ENCODE measurements around the gene TP73. TPM values are rescaled to one million over a fixed set of nuclear protein-coding genes. Genes with fewer than 3 reads are reported as not detected.

The TP73 gene
- total RNA-seq, 1 experiment from 2014 or later = 19.2 TPM

DNA sequence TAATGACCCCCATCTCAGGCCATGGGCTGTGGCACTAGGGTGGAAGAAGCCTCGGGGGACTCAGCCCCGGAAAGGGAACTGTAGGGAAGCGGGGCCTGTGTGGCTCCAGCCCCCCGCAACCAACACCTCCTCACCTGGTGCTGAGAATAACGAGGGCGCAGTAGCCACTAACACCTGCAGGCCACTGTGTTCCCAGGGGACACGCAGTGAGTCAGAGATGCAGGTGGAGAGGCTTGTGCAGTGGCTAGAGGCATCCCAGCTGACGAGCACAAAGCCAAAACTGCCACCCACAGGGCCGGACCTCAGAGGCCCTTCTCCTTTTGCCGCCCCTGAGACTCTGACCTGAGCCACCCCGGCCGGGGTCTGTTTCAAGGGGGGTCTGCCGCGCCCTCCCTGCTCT, 66.4 kb downstream of the TP73 start:
- H3K4me2 ChIP-seq (ENCODE audit: low read length) = no peak overlapping the region
- no peak for DNase-seq (ENCODE audit: low read depth, low spot score)
- no peak overlapping the region for H3K27ac ChIP-seq (ENCODE audit: low read depth, low read length)
- no peaks in the 10 kb centered on the region for H3K4me1 ChIP-seq (ENCODE audit: control insufficient read depth in 1 of 2, insufficient read depth in 2 of 2, low read length in 2 of 2)
- no peaks in the 10 kb centered on the region for H3K9me2 ChIP-seq (ENCODE audit: insufficient read depth)
- ChIA-PET RAD21 (ENCODE audit: low non-redundant PET in 1 of 2, low total read pairs in 2 of 2, uncharacterized antibody in 2 of 2, unreplicated experiment in 2 of 2) (no interaction called here), POLR2A (no interaction called here), CTCF (no interaction called here)
- no peaks in the 10 kb centered on the region for H3K79me2 ChIP-seq (ENCODE audit: insufficient read depth, low read length)
- no peak overlapping the region for H3K9ac ChIP-seq (ENCODE audit: low read length)
- BruUV-seq (replicated peaks) = no TSS peak
- no peaks in the 10 kb centered on the region for H3K27me3 ChIP-seq (ENCODE audit: insufficient read depth, low read length)
- TF ChIP-seq, protein P1, sequence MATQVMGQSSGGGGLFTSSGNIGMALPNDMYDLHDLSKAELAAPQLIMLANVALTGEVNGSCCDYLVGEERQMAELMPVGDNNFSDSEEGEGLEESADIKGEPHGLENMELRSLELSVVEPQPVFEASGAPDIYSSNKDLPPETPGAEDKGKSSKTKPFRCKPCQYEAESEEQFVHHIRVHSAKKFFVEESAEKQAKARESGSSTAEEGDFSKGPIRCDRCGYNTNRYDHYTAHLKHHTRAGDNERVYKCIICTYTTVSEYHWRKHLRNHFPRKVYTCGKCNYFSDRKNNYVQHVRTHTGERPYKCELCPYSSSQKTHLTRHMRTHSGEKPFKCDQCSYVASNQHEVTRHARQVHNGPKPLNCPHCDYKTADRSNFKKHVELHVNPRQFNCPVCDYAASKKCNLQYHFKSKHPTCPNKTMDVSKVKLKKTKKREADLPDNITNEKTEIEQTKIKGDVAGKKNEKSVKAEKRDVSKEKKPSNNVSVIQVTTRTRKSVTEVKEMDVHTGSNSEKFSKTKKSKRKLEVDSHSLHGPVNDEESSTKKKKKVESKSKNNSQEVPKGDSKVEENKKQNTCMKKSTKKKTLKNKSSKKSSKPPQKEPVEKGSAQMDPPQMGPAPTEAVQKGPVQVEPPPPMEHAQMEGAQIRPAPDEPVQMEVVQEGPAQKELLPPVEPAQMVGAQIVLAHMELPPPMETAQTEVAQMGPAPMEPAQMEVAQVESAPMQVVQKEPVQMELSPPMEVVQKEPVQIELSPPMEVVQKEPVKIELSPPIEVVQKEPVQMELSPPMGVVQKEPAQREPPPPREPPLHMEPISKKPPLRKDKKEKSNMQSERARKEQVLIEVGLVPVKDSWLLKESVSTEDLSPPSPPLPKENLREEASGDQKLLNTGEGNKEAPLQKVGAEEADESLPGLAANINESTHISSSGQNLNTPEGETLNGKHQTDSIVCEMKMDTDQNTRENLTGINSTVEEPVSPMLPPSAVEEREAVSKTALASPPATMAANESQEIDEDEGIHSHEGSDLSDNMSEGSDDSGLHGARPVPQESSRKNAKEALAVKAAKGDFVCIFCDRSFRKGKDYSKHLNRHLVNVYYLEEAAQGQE (IDR thresholded peaks at IDR 0.05; ENCODE audit: low read depth) = no peak
- TF ChIP-seq, protein P2, sequence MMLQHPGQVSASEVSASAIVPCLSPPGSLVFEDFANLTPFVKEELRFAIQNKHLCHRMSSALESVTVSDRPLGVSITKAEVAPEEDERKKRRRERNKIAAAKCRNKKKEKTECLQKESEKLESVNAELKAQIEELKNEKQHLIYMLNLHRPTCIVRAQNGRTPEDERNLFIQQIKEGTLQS (IDR thresholded peaks at IDR 0.05) = no peak
- TF ChIP-seq SIN3A (IDR thresholded peaks at IDR 0.05; ENCODE audit: low read depth) (no peak), TCF7L2 (IDR thresholded peaks at IDR 0.05; ENCODE audit: borderline replicate concordance, extremely low read depth, insufficient read depth, insufficient read length) (no peak), ZNF274 (IDR thresholded peaks at IDR 0.05; ENCODE audit: low read depth, low read length) (no peak), EZH2 (IDR thresholded peaks at IDR 0.05) (no peak), POLR2AphosphoS5 (IDR thresholded peaks at IDR 0.05; ENCODE audit: low read depth, low read length) (no peak), POLR2A (IDR thresholded peaks at IDR 0.05; ENCODE audit: borderline replicate concordance, extremely low read depth, insufficient read depth, insufficient read length) (no peak), FOSL1 (IDR thresholded peaks at IDR 0.05; ENCODE audit: low read depth) (no peak), CBX3 (IDR thresholded peaks at IDR 0.05; ENCODE audit: low read depth) (no peak), SP1 (IDR thresholded peaks at IDR 0.05; ENCODE audit: low read depth) (no peak), JUND (IDR thresholded peaks at IDR 0.05) (no peak)
- TF ChIP-seq, protein P3, sequence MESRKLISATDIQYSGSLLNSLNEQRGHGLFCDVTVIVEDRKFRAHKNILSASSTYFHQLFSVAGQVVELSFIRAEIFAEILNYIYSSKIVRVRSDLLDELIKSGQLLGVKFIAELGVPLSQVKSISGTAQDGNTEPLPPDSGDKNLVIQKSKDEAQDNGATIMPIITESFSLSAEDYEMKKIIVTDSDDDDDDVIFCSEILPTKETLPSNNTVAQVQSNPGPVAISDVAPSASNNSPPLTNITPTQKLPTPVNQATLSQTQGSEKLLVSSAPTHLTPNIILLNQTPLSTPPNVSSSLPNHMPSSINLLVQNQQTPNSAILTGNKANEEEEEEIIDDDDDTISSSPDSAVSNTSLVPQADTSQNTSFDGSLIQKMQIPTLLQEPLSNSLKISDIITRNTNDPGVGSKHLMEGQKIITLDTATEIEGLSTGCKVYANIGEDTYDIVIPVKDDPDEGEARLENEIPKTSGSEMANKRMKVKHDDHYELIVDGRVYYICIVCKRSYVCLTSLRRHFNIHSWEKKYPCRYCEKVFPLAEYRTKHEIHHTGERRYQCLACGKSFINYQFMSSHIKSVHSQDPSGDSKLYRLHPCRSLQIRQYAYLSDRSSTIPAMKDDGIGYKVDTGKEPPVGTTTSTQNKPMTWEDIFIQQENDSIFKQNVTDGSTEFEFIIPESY (IDR thresholded peaks at IDR 0.05; ENCODE audit: extremely low read depth, insufficient replicate concordance, low read length) = no peak
- TF ChIP-seq, protein P4, sequence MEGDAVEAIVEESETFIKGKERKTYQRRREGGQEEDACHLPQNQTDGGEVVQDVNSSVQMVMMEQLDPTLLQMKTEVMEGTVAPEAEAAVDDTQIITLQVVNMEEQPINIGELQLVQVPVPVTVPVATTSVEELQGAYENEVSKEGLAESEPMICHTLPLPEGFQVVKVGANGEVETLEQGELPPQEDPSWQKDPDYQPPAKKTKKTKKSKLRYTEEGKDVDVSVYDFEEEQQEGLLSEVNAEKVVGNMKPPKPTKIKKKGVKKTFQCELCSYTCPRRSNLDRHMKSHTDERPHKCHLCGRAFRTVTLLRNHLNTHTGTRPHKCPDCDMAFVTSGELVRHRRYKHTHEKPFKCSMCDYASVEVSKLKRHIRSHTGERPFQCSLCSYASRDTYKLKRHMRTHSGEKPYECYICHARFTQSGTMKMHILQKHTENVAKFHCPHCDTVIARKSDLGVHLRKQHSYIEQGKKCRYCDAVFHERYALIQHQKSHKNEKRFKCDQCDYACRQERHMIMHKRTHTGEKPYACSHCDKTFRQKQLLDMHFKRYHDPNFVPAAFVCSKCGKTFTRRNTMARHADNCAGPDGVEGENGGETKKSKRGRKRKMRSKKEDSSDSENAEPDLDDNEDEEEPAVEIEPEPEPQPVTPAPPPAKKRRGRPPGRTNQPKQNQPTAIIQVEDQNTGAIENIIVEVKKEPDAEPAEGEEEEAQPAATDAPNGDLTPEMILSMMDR (IDR thresholded peaks at IDR 0.05 in 2 of 3, conservative IDR thresholded peaks at IDR 0.05 in 1 of 3; ENCODE audit: borderline replicate concordance in 1 of 3, insufficient read depth in 1 of 3, low read depth in 2 of 3, low read length in 2 of 3) = no peak
- H2AFZ ChIP-seq (ENCODE audit: low read depth, low read length, poor library complexity, severe bottlenecking) = no peak overlapping the region
- no peak overlapping the region for H3K4me3 ChIP-seq (replicated peaks in 1 of 2; ENCODE audit: low read depth in 1 of 2, low read length in 2 of 2)
- ATAC-seq = no peak
- intact Hi-C loops (cut with micrococcal nuclease) = no loop called here
- no peaks in the 10 kb centered on the region for H3K9me3 ChIP-seq (ENCODE audit: control insufficient read depth in 1 of 2, insufficient read depth in 1 of 2, low read depth in 1 of 2, low read length in 2 of 2)
- no peaks in the 10 kb centered on the region for H4K20me1 ChIP-seq (ENCODE audit: insufficient read depth)
- no peaks in the 10 kb centered on the region for H3K36me3 ChIP-seq (ENCODE audit: control insufficient read depth in 1 of 2, insufficient read depth in 2 of 2, low read length in 2 of 2)
